Kidney epithelial cell (primary cell): ENCODE results near the gene SLC2A13. TPM values are rescaled to one million over a fixed set of nuclear protein-coding genes. Genes with fewer than 3 reads are reported as not detected.

Source experiments
- DNase-seq: peaks from one replicate; pipeline ENCODE4 v3.0.0-alpha.2; 2010; ENCODE audit warnings: low read depth
- H3K27me3 ChIP-seq: 2 replicates; pipeline ENCODE4 v1.6.0; 2011; ENCODE audit warnings: low read length; ENCODE audit not compliant: control insufficient read depth, insufficient read depth
- H3K36me3 ChIP-seq: 2 replicates; pipeline ENCODE4 v1.5.1; 2011; ENCODE audit warnings: low read length; ENCODE audit not compliant: control insufficient read depth, insufficient read depth
- H3K4me3 ChIP-seq: 2 replicates; pipeline ENCODE4 v1.5.1; 2011; ENCODE audit warnings: low read depth, mild to moderate bottlenecking, control low read depth, low read length
- CTCF ChIP-seq: IDR thresholded peaks from 2 replicates; pipeline ENCODE4 v1.5.1; 2011; ENCODE audit warnings: mild to moderate bottlenecking, moderate library complexity, low read length, control low read depth, inconsistent platforms; ENCODE audit not compliant: insufficient read depth, poor library complexity, severe bottlenecking
- total RNA-seq: library from RNA; depleted of rRNA; stranded (reverse); fragments of >200 nt; gene quantifications from 2 replicates; pipeline ENCODE4 v1.2.3, GENCODE V29; 2015

SLC2A13 gene
- total RNA-seq, 1 donor from 2014 or later: 6.8 TPM

GRCh38 chr12:39989501-39989900 is 116.4 kb downstream of the SLC2A13 start:
- no peak for TF ChIP-seq CTCF
- no peaks in the 10 kb centered on the region for H3K36me3 ChIP-seq
- no peaks in the 10 kb centered on the region for H3K27me3 ChIP-seq
- DNase-seq: no peak
- H3K4me3 ChIP-seq: no peak overlapping the region

- TF ChIP-seq CTCF: no peak
- Histone ChIP-seq H3K4me3 (no peak overlapping the region), H3K36me3 (no peaks in the 10 kb centered on the region), H3K27me3 (no peaks in the 10 kb centered on the region)
- DNase-seq: no peak
These were observed 117.3 kb downstream of the SLC2A13 start for GRCh38 chr12:39988574-39988973.

GRCh38 chr12:39986674-39987073 is 119.2 kb downstream of the SLC2A13 start:
- Histone ChIP-seq H3K27me3 (no peaks in the 10 kb centered on the region), H3K36me3 (no peaks in the 10 kb centered on the region), H3K4me3 (no peak overlapping the region)
- no peak for TF ChIP-seq CTCF
- no peak for DNase-seq

- Histone ChIP-seq H3K36me3 (no peaks in the 10 kb centered on the region), H3K27me3 (no peaks in the 10 kb centered on the region), H3K4me3 (no peak overlapping the region)
- no peak for DNase-seq
- no peak for TF ChIP-seq CTCF
These were observed 121.2 kb downstream of the SLC2A13 start for GRCh38 chr12:39984670-39985069.

GRCh38 chr12:39975374-39975918 is 130.4 kb downstream of the SLC2A13 start:
- TF ChIP-seq CTCF: no peak
- Histone ChIP-seq H3K4me3 (no peak overlapping the region), H3K36me3 (no peaks in the 10 kb centered on the region), H3K27me3 (no peaks in the 10 kb centered on the region)
- no peak for DNase-seq

- no peaks in the 10 kb centered on the region for H3K27me3 ChIP-seq
- DNase-seq: no peak
- no peak overlapping the region for H3K4me3 ChIP-seq
- TF ChIP-seq CTCF: no peak
- H3K36me3 ChIP-seq: no peaks in the 10 kb centered on the region
These were observed 133.8 kb downstream of the SLC2A13 start for GRCh38 chr12:39972119-39972518.
